Progenitor cell of endocrine pancreas (in vitro differentiated cells): ENCODE measurements around the gene VPREB1. TPM values are rescaled to one million over a fixed set of nuclear protein-coding genes. Genes with fewer than 3 reads are reported as not detected.
"Not testable (repeated sequence)": the region's sequence is repeated elsewhere in the genome, so short reads cannot be mapped to it uniquely, and the experiment has no call there.

ENCODE experiments used
- DNase-seq: peaks from one replicate; pipeline ENCODE4 v3.0.0; 2021; ENCODE audit warnings: low spot score; ENCODE audit not compliant: unreplicated experiment
- H3K27ac Mint-ChIP-seq: 2 replicates; pipeline ENCODE4 v1.8.0; 2021; ENCODE audit warnings: mild to moderate bottlenecking, moderate library complexity, mixed read lengths
- H3K27me3 Mint-ChIP-seq: 2 replicates; pipeline ENCODE4 v1.8.0; 2021; ENCODE audit warnings: mixed read lengths
- H3K36me3 Mint-ChIP-seq: 2 replicates; pipeline ENCODE4 v1.8.0; 2022; ENCODE audit warnings: mixed read lengths; ENCODE audit not compliant: insufficient read depth
- H3K4me1 Mint-ChIP-seq: 2 replicates; pipeline ENCODE4 v1.8.0; 2021; ENCODE audit warnings: low read depth, mixed read lengths
- H3K4me3 Mint-ChIP-seq: 2 replicates; pipeline ENCODE4 v1.8.0; 2021; ENCODE audit warnings: low read depth, mild to moderate bottlenecking, moderate library complexity, mixed read lengths
- H3K9me3 Mint-ChIP-seq: 2 replicates; pipeline ENCODE4 v1.8.0; 2021; ENCODE audit warnings: low read depth, mixed read lengths
- total RNA-seq: library from RNA; stranded (reverse); gene quantifications from 2 replicates; pipeline ENCODE4 v1.2.1, GENCODE V29; 2021
- TF ChIP-seq, protein P1 (sequence below): fragments of 200-600 bp; sonication (generic); IDR thresholded peaks from one replicate; pipeline ENCODE4 v1.5.0; 2021; ENCODE audit warnings: antibody characterized with exemption, mild to moderate bottlenecking; ENCODE audit not compliant: unreplicated experiment

Gene VPREB1
- total RNA-seq, 1 donor from 2014 or later: not detected

DNA sequence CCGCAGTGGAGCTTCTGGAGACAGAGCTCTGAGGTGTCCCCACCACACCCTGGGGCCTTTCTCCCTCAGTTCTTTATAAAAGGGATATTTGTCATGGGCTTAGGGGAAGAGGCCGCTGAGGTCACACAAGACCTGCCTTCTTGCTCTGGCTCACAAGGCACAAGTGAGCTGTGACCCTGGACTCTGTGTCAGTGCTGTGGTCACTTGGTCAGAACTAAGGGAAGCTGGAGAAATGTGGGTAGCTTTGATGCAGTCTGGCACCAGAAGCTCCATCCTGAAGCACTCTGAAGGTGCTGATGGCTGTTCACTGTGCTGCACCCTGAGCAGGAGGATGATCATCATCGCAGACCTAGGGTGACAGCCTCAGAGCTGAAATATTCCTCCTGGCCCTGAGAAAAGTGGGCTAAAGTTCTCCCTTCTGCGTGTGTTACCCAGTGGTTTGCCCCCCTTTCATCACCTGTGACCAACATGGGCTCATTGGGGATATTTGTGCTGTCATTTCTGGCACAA lies 28.1 kb upstream of the VPREB1 start:
- TF ChIP-seq, protein P1, sequence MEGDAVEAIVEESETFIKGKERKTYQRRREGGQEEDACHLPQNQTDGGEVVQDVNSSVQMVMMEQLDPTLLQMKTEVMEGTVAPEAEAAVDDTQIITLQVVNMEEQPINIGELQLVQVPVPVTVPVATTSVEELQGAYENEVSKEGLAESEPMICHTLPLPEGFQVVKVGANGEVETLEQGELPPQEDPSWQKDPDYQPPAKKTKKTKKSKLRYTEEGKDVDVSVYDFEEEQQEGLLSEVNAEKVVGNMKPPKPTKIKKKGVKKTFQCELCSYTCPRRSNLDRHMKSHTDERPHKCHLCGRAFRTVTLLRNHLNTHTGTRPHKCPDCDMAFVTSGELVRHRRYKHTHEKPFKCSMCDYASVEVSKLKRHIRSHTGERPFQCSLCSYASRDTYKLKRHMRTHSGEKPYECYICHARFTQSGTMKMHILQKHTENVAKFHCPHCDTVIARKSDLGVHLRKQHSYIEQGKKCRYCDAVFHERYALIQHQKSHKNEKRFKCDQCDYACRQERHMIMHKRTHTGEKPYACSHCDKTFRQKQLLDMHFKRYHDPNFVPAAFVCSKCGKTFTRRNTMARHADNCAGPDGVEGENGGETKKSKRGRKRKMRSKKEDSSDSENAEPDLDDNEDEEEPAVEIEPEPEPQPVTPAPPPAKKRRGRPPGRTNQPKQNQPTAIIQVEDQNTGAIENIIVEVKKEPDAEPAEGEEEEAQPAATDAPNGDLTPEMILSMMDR: no peak
- peaks cover 69% of the 10 kb centered on the region for H3K27me3 Mint-ChIP-seq
- H3K4me1 Mint-ChIP-seq: no peaks in the 10 kb centered on the region
- no peaks in the 10 kb centered on the region for H3K36me3 Mint-ChIP-seq
- DNase-seq: no peak
- no peak overlapping the region for H3K27ac Mint-ChIP-seq
- no peak overlapping the region for H3K4me3 Mint-ChIP-seq
- H3K9me3 Mint-ChIP-seq: no peaks in the 10 kb centered on the region

DNA sequence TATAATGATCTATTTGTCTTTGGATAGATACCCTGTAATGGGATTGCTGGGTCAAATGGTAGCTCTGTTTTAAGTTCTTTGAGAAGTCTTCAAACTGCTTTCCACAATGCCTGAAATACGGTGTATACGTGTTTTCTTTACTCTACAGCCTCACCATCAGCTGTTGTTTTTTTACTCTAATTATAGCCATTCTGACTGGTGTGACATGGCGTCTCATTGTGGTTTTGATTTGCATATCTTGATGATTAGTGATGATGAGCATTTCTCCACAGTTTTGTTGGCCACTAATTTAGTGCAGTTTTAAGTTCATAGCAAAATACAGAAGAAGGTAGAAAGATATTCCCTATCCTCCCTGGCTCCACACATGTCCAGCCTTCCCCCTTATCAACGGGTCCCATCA lies 26.3 kb upstream of the VPREB1 start:
- no peaks in the 10 kb centered on the region for H3K4me1 Mint-ChIP-seq
- H3K27me3 Mint-ChIP-seq: peaks cover 61% of the 10 kb centered on the region
- H3K27ac Mint-ChIP-seq: no peak overlapping the region
- H3K36me3 Mint-ChIP-seq: no peaks in the 10 kb centered on the region
- no peaks in the 10 kb centered on the region for H3K9me3 Mint-ChIP-seq
- no peak for DNase-seq
- no peak overlapping the region for H3K4me3 Mint-ChIP-seq
- TF ChIP-seq, protein P1: no peak

GRCh38 chr22:22219140-22219996 lies 25.2 kb upstream of the VPREB1 start:
- Mint-ChIP-seq H3K4me1 (no peaks in the 10 kb centered on the region), H3K27ac (no peak overlapping the region)
- TF ChIP-seq, protein P1: no peak

GRCh38 chr22:22221043-22221442 lies 23.5 kb upstream of the VPREB1 start:
- not testable (repeated sequence) for H3K4me1 Mint-ChIP-seq, H3K4me3 Mint-ChIP-seq, H3K9me3 Mint-ChIP-seq, DNase-seq, H3K36me3 Mint-ChIP-seq, H3K27ac Mint-ChIP-seq
- H3K27me3 Mint-ChIP-seq: peaks cover 53% of the 10 kb centered on the region

More at GRCh38 chr22:22219140-22219996, 25.2 kb upstream of the VPREB1 start:
- Mint-ChIP-seq H3K36me3 (no peaks in the 10 kb centered on the region), H3K9me3 (no peaks in the 10 kb centered on the region), H3K27me3 (peaks cover 53% of the 10 kb centered on the region), H3K4me3 (no peak overlapping the region)
- DNase-seq: no peak

DNA sequence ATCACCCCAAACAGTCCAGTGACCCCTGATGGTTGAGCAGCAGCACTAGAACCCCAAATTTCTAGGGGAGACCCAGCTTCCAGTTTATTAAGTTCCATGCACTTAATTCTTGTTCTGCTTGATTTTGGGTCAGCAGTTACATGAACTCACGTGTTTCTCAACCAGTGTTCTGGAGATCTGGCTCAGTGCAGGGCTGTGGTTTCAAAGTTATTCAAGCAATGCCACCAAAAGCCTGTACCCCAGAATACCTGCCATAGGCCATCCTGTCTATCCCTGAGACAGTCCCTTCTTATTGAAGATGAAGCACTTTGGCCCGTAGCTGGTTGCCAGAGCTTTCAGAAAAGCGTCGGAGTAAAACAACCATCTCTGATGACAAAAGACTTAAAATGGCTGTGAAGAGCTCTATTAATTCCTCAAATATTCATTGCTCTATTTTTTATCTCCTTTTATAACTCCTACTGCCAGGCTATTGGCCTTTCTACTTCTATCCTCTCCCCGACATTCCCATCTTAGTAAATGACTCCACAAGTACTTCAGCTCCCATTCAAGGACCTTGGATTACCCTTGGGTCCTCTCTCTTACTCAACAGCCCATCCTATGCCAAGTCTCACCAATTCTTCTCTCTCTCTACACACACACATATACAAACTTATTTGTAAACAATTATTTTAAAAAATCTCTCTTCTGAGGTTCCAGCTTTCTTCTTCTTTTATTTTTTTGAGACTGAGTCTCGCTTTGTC lies 18.0 kb upstream of the VPREB1 start:
- no peaks in the 10 kb centered on the region for H3K9me3 Mint-ChIP-seq
- H3K27me3 Mint-ChIP-seq: peaks cover 68% of the 10 kb centered on the region
- no peaks in the 10 kb centered on the region for H3K36me3 Mint-ChIP-seq
- TF ChIP-seq, protein P1: no peak
- H3K27ac Mint-ChIP-seq: no peak overlapping the region
- no peaks in the 10 kb centered on the region for H3K4me1 Mint-ChIP-seq
- H3K4me3 Mint-ChIP-seq: no peak overlapping the region
- no peak for DNase-seq
